SK-N-SH treated with all-trans-retinoic acid at 6 μM for 48 hours (cell line): ENCODE data around the gene NALCN.

Experiments
- ATAC-seq: fragments of 200-7000 bp; cut with Tn5 transposase; 3 replicates; pipeline ENCODE4 v1.9.1; 2020; ENCODE audit warnings: mild to moderate bottlenecking, moderate library complexity
- ARNTL ChIP-seq: fragments of 450-650 bp; formaldehyde crosslinking; IDR thresholded peaks from 2 replicates; pipeline ENCODE4 v1.5.0; 2020; ENCODE audit warnings: low read depth, mild to moderate bottlenecking, moderate library complexity, borderline replicate concordance
- BACH2 ChIP-seq: fragments of 250-450 bp; sonication (Bioruptor Pico); IDR thresholded peaks from 2 replicates; pipeline ENCODE4 v1.9.0; 2021; ENCODE audit warnings: mild to moderate bottlenecking, borderline replicate concordance
- CREB5 ChIP-seq: fragments of 250-450 bp; sonication (Bioruptor Pico); IDR thresholded peaks from 2 replicates; pipeline ENCODE4 v1.5.1; 2020; ENCODE audit warnings: low read depth, mild to moderate bottlenecking, moderate library complexity
- CSRNP3 ChIP-seq: fragments of 250-450 bp; sonication (Bioruptor Pico); IDR thresholded peaks from 2 replicates; pipeline ENCODE4 v1.5.1; 2021; ENCODE audit warnings: mild to moderate bottlenecking, moderate library complexity
- ESRRG ChIP-seq: fragments of 250-450 bp; sonication (Bioruptor Pico); IDR thresholded peaks from 2 replicates; pipeline ENCODE4 v1.6.1; 2021; ENCODE audit warnings: mild to moderate bottlenecking
- GLIS3 ChIP-seq: fragments of 250-450 bp; sonication (Bioruptor Pico); IDR thresholded peaks from 2 replicates; pipeline ENCODE4 v1.5.0; 2020; ENCODE audit warnings: mild to moderate bottlenecking, moderate library complexity
- ISL1 ChIP-seq: fragments of 250-450 bp; sonication (Bioruptor Pico); IDR thresholded peaks from 2 replicates; pipeline ENCODE4 v2.1.2; 2022; ENCODE audit warnings: mild to moderate bottlenecking, moderate library complexity
- OSR1 ChIP-seq: fragments of 250-450 bp; sonication (Bioruptor Pico); IDR thresholded peaks from 2 replicates; pipeline ENCODE4 v1.8.0; 2022; ENCODE audit warnings: moderate library complexity, mild to moderate bottlenecking, inconsistent platforms
- PATZ1 ChIP-seq: fragments of 250-450 bp; sonication (Bioruptor Pico); IDR thresholded peaks from 2 replicates; pipeline ENCODE4 v1.8.0; 2020; ENCODE audit warnings: mild to moderate bottlenecking, moderate library complexity, borderline replicate concordance
- POU6F1 ChIP-seq: fragments of 250-450 bp; sonication (Bioruptor Pico); IDR thresholded peaks from 2 replicates; pipeline ENCODE4 v1.8.0; 2021; ENCODE audit warnings: low read depth, mild to moderate bottlenecking, moderate library complexity, borderline replicate concordance
- PPARA ChIP-seq: fragments of 250-450 bp; sonication (Bioruptor Pico); IDR thresholded peaks from 2 replicates; pipeline ENCODE4 v1.5.0; 2020; ENCODE audit warnings: mild to moderate bottlenecking, borderline replicate concordance
- RARB ChIP-seq: fragments of 250-450 bp; sonication (Bioruptor Pico); IDR thresholded peaks from 2 replicates; pipeline ENCODE4 v1.8.0; 2021; ENCODE audit warnings: mild to moderate bottlenecking, moderate library complexity
- SNAI2 ChIP-seq: fragments of 250-450 bp; sonication (Bioruptor Pico); IDR thresholded peaks from 2 replicates; pipeline ENCODE4 v1.5.0; 2020; ENCODE audit warnings: mild to moderate bottlenecking, moderate library complexity
- TCF4 ChIP-seq: fragments of 250-450 bp; sonication (Bioruptor Pico); IDR thresholded peaks from 2 replicates; pipeline ENCODE4 v1.8.0; 2021; ENCODE audit warnings: mild to moderate bottlenecking, moderate library complexity, borderline replicate concordance
- TOX ChIP-seq: fragments of 250-450 bp; sonication (Bioruptor Pico); IDR thresholded peaks from 2 replicates; pipeline ENCODE4 v1.8.0; 2021; ENCODE audit warnings: mild to moderate bottlenecking, moderate library complexity, borderline replicate concordance
- ZC3H10 ChIP-seq: fragments of 250-450 bp; sonication (Bioruptor Pico); IDR thresholded peaks from 2 replicates; pipeline ENCODE4 v1.5.1; 2021; ENCODE audit warnings: mild to moderate bottlenecking, moderate library complexity
- ZFP3 ChIP-seq: fragments of 250-450 bp; sonication (Bioruptor Pico); IDR thresholded peaks from 2 replicates; pipeline ENCODE4 v1.5.0; 2020; ENCODE audit warnings: mild to moderate bottlenecking, moderate library complexity
- ZFP30 ChIP-seq: fragments of 450-650 bp; formaldehyde crosslinking; IDR thresholded peaks from 2 replicates; pipeline ENCODE4 v1.5.0; 2022; ENCODE audit warnings: mild to moderate bottlenecking, moderate library complexity
- ZNF565 ChIP-seq: fragments of 450-650 bp; formaldehyde crosslinking; conservative IDR thresholded peaks from 2 replicates; pipeline ENCODE4 v1.5.0; 2020; ENCODE audit warnings: low read depth, mild to moderate bottlenecking, moderate library complexity
- ZNF70 ChIP-seq: fragments of 450-650 bp; formaldehyde crosslinking; IDR thresholded peaks from 2 replicates; pipeline ENCODE4 v1.5.0; 2020; ENCODE audit warnings: mild to moderate bottlenecking, moderate library complexity
- ZNF8 ChIP-seq: fragments of 450-650 bp; formaldehyde crosslinking; IDR thresholded peaks from 2 replicates; pipeline ENCODE4 v1.5.0; 2020; ENCODE audit warnings: mild to moderate bottlenecking, moderate library complexity

NALCN gene

GRCh38 chr13:101080616-101081015, 335.7 kb downstream of the NALCN start:
- TF ChIP-seq RARB (CRISPR knock-in tag), result no peak
- TF ChIP-seq ZNF565, result no peak
- no peak for TF ChIP-seq PATZ1
- TF ChIP-seq GLIS3, result no peak
- no peak for TF ChIP-seq TOX
- no peak for TF ChIP-seq OSR1 (CRISPR knock-in tag)
- no peak for TF ChIP-seq ZFP30
- no peak for TF ChIP-seq ZNF70 (CRISPR knock-in tag)
- TF ChIP-seq POU6F1 (CRISPR knock-in tag), result no peak
- no peak for TF ChIP-seq ARNTL (CRISPR knock-in tag)
- TF ChIP-seq, all 23 proteins: peak for 0
- no peak for ATAC-seq

- no peak for ATAC-seq
- no peak for TF ChIP-seq ZNF8 (CRISPR knock-in tag)
- TF ChIP-seq, all 23 proteins: peak for 0
These were observed 351.0 kb downstream of the NALCN start for GRCh38 chr13:101065329-101065728.

GRCh38 chr13:101059793-101060192, 356.5 kb downstream of the NALCN start:
- ATAC-seq, result no peak
- TF ChIP-seq ZNF565 (no peak), ESRRG (CRISPR knock-in tag) (no peak), TCF4 (CRISPR knock-in tag) (no peak), POU6F1 (CRISPR knock-in tag) (no peak), ISL1 (CRISPR knock-in tag) (no peak), ZNF70 (CRISPR knock-in tag) (no peak), TOX (no peak), ZFP3 (CRISPR knock-in tag) (no peak), PPARA (CRISPR knock-in tag) (no peak), ZNF8 (CRISPR knock-in tag) (no peak)

- ATAC-seq, result no peak
- no peak for TF ChIP-seq ESRRG (CRISPR knock-in tag)
- TF ChIP-seq PATZ1, result no peak
- TF ChIP-seq SNAI2 (CRISPR knock-in tag), result no peak
- TF ChIP-seq ARNTL (CRISPR knock-in tag), result no peak
These were observed 357.5 kb downstream of the NALCN start for GRCh38 chr13:101058841-101059240.

GRCh38 chr13:101053301-101054093, 362.8 kb downstream of the NALCN start:
- ATAC-seq, result no peak
- TF ChIP-seq ARNTL (CRISPR knock-in tag), result no peak
- no peak for TF ChIP-seq CREB5 (CRISPR knock-in tag)
- no peak for TF ChIP-seq SNAI2 (CRISPR knock-in tag)
- TF ChIP-seq BACH2, result no peak
- no peak for TF ChIP-seq PPARA (CRISPR knock-in tag)
- TF ChIP-seq ISL1 (CRISPR knock-in tag), result no peak
- TF ChIP-seq ZC3H10 (CRISPR knock-in tag), result no peak
- no peak for TF ChIP-seq CSRNP3 (CRISPR knock-in tag)
